Measurements from ENCODE around the gene WDR74.
"Not testable (repeated sequence)": the region's sequence is repeated elsewhere in the genome, so short reads cannot be mapped to it uniquely, and the experiment has no call there.

The WDR74 gene

DNA sequence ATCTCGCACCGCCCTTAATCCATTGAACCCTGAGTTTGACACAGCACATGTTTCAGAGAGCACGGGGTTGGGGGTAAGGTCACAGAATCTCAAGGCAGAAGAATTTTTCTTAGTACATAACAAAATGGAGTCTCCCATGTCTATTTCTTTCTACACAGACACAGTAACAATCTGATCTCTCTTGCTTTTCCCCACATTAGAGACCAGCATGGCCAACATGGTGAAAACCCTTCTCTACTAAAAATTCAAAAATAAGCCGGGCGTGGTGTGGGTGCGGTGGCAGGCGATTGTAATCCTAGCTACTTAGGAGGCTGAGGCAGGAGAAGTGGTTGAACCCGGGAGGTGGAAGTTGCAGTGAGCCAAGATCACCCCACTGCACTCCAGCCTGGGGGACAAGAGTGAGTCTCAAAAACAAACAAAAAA, 19.9 kb upstream of the WDR74 start:
- DNase-seq: not testable (repeated sequence)

DNA sequence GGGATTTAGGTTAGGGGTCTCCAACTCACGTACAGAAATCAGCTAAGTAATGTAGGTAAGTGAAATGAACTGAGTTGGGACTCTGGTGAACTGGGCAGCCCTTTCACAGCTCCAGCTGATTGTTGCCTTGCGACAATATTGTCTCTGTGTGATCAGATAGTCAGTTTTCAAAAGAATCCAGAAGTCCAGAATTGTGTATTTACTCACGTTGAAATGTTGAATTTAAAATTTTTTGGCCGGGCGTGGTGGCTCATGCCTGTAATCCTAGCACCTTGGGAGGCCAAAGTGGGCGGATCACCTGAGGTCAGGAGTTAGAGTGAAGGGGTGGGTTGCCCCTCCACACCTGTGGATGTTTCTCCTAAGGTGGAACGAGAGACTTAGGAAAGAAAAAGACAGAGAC, 18.8 kb upstream of the WDR74 start:
- DNase-seq: no peak

DNA sequence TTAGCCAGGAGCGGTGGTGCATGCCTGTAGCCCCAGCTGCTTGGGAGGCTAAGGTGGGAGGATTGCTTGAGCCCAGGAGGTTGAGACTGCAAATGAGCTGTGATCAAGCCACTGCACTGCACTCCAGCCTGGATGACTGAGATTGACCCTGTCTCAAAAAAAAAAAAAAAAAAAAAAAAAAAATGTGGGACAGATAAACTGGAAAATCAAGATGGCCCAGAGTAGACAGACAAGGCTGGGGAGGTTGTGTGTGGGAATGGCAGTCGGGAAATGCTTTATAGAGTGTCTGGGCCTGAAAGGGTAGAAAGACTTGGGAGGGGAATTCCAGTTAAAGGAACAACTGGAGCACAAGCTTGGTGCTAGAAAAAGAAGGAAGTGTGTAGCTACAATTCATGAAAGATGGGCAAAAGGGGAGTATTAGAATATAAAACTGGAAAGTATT, 18.2 kb upstream of the WDR74 start:
- DNase-seq: no peak

DNA sequence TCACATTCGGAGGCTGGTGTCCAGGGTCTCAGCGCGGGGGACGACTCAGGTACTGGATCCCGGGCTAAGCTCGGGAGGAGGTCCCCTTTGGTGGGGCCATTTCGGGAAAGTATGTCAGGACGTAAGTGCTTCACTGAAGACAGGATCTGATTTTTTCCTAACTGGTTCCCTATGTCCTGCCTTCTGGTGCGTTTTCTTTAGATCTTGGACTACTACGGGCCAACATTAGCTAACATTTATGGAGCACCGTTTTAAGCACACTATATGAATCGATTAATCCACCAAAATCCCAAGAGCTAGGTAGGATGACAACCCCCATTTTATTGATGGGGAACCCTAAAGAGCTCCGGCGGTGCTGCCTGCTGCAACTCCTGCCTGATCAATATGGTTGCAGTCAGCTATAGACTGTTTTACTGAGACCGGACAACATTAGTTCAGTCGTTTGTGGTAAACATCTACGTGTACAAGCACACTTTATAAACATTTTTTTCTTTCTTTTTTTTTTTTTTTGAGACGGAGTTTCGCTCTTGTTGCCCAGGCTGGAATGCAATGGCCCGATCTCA, 17.0 kb upstream of the WDR74 start:
- no peak for DNase-seq

DNA sequence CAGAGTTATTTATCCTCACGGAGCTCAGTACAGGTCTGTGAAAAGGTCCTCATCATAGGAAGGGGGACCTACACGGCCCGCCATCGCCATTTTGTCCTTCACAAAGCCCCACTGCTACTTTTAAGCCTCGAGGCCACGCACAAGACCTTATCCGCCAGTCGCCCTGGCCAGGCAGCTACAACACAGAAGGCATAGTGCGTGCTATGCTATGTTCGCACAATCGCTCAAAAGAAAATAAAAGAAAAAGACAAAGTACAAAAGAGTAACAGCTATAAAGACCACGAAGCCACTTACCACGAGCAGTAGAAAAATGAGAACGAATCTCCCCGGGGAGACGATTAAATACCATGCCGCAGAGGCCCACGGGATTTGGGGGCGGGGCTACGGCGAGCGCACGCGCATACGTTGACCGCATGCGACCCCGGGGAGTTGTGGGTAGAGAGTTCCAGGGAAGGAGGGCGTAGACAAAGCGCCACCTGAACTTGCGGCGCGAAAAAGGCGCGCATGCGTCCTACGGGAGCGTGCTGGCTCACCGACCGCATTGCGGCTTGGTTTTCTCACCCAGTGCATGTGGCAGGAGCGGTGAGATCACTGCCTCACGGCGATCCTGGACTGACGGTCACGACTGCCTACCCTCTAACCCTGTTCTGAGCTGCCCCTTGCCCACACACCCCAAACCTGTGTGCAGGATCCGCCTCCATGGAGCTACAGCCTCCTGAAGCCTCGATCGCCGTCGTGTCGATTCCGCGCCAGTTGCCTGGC, 16.4 kb upstream of the WDR74 start:
- DNase-seq: peak; percentile 98 to 99

DNA sequence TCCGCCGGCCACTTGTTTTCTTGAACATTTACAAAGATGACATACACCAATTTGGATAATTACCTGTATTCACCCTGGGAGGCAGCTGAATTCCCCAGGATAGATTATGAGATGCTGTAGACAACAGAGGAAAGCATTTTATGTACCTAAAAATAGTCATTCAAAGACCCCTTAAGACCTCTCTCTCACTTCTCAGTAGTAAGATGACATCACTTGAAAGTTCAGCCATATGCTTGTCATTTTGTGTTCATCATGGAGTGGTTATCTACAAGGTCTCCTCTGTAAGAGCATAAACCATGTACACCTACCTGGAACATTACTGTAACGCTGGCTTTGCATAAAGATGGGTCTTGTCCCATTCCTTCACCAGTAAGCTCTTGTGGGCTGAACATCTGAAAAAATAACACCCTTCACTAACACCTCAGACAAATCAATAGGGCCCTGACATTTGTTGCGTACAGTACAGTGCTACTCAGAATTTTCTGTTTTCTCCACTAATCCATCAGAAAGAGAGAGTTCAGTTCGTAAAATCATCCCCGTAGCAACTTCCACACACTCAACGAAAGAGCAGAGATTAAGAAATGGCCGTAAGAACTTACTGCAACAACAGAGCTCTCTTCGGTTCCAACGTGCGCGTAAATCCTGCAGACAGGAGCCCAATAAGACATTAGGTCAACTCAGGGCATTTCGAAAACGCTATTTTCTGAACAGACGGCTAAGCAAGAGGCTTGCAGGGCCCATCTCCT, 15.6 kb upstream of the WDR74 start:
- no peak for DNase-seq

DNA sequence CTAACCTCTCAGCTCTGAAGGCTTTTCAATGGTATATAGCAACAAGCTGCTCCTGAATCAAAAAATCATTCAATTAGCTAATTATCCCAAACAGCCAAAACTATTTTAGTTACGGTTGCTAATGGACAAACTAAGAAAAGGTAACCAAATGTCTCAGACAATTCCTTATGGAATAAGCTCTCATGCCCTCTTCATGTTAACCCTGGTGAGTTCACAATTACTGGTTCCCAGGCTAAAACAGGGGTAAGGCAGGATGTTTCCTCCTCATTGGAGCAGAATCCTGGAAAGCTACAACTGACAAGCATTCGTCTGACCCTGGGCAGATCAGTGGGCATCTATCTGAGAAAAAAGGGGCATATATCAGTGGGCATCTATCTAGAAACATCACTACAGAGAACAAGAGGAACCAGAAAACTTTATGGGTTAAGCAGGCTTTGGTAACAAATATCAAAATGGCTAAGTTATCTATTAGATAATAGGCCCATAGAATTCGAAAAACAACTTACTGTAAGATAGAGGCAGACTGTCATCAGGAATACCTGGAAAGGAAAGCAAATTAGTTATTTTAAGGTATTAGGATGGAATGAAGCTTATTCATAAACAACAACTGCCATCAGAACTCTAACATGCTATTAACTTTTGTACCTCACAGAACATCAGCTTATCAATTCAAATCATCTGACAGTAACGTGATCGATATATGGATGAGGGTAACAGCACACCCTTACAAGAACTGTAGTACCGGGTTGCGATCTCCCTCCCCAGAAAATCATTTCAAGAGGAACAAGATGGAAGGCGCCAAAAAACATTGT, 14.8 kb upstream of the WDR74 start:
- no peak for DNase-seq

DNA sequence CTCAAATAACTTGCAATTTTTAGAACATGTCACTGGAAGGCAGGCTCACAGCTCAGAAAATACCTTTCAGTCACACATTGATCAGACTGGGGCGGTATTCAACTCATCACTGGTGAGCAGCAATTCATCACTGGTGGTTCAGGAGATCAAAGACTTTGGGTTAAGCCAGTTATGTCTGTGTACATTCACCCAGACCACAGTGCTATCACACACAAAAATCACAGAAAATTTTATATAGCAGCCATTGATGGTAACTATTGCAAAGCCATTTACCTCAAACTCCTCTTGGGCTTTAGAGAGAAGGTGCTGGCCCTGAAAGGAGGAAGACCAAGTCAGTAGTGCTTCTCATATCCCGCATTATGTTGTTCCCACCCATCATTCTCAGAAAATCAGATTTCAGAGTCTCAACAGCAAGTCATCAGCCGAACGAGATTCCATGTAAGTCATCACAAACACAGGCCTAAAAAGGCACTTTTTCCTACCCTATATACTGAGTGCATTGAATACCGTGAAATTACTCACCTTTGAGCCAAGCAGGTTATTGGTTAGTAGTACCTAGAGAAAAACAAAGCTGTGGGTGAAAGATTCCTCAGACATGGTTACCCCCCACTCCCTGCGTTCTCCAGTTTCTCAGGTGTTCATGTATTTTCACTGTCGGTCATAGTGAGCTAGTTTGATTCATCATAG, 14.0 kb upstream of the WDR74 start:
- DNase-seq: peak in 1 of 2 donors; percentile 28

DNA sequence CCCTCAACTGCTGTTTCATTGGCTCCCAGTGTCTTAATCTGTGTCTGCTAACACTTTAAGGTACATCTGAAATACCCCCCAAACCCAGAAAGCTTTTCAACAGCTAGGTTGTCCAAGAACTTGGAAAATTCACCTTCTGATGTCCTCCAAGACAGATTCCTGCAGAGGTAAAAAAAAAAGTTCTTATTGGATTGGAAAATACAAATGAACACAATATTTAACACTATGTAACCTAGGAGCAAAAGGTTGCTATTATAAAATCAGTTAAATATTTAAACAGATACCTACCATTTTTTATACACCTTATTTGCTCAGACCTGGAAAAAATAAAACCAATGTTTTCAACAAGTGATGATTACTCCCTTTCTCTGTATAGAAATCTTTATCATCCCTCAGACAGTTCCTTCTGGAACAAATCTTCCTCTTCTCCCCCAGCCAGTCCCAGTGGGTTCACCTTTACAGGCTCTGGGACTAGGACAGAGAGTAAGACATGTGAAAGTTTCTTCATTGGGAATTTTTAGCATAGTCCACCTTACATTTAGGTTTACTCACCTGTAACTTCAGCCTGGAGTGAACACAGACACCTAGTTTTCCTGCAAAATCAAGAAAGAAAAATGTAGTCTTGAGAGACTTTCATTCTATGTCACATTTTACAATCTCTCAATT, 13.3 kb upstream of the WDR74 start:
- DNase-seq: no peak

DNA sequence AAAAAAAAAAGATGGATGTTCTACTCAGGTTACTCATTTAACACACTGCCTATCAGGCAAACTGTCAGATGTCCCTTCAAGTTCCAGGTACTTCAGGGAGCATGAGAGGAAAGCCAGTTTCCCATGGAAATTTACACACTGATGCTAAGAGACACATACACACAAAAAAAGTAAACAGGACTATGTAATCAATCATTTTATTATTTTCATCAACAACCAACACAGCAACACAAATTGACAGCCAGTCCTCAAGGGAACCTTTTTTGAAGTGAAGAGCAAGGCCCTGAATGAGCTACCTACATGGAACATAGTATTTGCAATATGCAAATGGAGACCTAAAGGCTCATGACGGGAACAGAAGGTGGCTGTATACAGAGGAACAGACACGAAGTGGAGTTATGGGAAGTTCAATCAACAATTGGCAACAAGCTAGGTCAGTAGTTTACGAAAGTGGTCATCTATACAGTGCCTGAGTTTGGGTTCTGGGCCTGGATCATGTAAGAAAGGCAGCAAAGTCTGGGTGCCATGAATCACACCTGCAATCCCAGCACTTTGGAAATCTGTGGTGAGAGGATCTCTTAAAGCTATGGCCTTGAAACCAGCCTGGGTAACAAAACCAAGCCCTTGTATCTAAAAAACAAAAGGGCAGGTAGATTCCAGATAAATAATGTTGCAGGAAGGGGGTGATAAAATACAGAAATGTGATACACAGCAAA, 12.6 kb upstream of the WDR74 start:
- no peak for DNase-seq

DNA sequence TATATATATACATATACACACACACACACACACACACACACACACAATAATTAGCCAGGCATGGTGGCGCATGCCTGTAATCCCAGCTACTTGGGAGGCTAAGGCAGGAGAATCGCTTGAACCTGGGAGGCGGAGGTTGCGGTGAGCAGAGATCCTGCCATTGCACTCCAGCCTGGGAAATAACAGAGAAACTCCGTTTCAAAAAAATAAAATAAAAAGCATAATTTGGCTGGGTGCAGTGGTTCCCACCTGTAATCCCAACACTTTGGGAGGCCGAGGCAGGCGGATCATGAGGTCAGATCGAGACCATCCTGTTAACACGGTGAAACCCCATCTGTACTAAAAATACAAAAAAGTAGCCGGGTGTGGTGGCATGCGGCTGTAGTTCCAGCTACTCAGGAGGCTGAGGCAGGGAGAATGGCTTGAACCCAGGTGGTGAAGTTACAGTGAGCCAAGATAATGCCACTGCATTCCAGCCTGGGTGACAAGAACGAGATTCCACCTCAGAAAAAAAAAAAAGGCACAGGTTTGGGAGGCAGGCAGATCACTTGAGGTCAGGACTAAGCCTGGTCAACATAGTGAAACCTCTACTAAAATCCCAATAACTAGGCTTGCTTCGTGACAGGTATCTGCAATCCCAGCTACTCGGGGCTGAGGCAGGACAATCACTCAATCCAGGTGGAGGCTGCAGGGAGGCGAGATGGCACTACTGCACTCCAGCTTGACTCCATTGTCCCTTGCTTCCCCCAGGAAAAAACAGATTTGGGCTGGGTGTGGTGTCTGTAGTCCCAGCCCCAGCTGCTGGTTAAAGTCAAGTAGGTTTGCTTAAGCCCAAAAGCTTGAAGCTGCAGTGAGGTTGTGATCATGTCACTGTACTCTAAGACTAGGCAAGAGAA, 11.8 kb upstream of the WDR74 start:
- DNase-seq: no peak

DNA sequence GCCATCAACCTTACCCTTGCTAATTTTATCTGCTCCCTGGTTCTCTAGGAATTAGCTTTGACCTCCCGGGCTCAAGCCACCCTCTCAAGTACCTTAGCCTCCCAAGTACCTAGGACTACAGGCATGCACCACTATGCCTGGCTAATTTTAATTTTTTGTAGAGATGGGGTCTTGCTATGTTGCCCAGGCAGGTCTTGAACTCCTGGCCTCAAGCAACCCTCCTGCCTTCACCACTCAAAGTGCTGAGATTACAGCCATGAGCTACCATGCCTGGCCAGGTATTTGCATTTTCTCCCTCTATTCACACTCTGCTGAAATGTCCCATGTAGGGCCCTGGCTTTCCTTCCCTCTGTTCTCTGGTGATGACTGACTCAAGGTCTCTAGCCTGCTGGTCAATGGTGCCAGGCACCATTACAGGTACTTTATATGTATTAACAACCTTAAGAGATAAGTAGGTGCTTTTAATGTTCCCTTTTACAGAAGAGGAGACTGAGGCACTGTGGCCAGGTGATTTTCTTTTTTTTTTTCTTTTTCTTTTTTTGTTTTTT, 8.5 kb upstream of the WDR74 start:
- no peak for DNase-seq

DNA sequence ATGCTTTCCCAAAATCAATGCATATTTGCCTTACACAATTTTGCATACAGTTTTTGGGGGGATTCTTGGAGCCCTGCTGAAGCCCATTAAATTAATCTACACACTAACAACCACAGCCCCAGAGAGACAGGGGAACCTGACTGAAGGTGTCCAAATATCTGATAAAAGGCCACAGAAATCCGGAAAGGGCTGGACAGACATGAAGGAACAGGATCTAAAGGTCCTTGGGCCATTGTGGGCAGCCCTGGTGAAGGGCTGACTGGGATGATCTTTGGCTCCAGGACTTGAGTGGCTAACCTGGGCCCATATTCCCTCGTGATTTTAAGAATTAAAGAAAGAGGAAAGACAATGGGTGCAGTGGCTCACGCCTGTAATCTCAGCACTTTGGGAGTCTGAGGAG, 6.8 kb upstream of the WDR74 start:
- DNase-seq: no peak

DNA sequence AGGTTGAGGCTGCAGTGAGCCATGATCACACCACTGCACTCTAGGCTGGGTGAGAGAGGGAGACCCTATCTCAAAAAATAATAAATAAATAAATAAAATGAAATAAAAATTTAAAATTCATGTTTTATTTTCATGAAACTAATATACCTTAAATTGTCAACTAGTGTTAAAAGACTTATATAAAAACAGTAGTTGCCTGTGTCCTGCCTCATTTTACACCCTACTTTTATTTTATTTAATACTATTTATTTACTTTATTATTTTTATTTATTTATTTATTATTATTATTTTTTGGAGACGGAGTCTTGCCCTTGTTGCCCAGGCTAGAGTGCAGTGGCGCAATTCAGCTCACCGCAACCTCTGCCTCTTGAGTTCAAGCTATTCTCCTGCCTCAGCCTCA, 4.8 kb upstream of the WDR74 start:
- no peak for DNase-seq

DNA sequence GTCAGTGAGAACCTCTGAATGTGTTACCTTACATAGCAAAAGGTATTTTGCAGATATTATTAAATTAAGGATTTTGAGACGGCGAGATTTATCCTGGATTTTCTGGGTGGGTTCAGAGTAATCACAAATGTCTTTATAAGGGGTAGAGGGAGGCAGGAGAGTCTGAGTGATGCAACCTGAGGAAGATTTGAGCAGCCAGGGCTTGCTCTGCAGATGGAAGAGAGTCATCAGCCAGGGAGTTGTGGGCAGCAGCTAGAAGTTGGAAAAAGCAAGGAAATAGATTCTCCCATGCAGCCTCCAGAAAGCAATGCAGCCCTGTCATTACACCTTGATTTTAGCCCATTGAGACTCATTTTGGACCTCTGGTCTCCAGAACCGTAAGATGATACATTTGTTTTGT, 4.1 kb upstream of the WDR74 start:
- DNase-seq: no peak

DNA sequence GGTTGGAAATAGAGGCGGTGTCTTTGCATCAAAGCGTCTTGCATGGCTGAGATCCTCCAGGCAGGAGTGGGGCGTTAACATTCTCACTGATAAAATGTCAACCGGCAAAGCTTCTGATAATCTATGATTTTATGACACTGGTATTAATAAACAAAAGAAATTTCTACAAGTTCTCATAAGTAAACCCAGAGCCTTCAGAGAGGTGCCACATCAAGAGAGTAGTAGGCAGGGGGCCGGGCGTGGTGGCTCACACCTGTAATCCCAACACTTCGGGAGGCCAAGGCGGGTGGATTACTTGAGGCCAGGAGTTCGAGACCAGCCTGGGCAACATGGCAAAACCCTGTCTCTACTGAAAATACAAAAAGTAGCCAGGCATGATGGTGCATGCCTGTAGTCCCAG, 3.5 kb upstream of the WDR74 start:
- DNase-seq: not testable (repeated sequence)

DNA sequence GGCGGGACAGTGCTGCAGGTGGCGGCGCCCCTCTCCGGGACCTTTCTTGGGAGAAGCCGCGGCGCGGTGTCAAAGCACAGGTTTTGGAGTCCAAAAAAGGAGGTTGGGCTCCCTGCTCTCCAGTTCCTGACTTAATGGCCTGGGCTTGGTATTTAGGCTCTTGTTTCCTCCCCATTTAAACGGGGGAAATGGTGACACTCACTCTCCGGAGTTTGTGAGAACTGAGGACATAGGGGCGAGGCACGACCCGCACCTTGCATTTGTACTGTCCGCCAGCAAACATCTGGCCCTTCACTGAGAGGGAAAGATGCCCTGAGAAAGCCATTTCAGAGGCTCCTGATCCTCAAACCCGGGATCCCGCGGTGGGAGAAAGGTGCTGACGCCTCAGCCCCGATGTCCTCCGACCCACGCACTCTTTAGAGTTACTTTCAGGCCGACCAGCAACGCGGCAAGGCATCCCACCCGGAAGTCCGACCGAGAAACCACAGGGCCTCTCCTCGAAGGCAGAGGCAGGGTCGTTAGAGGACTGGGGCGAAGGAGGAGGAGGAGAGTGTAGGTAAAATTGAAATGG, 2.9 kb upstream of the WDR74 start:
- DNase-seq: peak; percentile 26 to 45

DNA sequence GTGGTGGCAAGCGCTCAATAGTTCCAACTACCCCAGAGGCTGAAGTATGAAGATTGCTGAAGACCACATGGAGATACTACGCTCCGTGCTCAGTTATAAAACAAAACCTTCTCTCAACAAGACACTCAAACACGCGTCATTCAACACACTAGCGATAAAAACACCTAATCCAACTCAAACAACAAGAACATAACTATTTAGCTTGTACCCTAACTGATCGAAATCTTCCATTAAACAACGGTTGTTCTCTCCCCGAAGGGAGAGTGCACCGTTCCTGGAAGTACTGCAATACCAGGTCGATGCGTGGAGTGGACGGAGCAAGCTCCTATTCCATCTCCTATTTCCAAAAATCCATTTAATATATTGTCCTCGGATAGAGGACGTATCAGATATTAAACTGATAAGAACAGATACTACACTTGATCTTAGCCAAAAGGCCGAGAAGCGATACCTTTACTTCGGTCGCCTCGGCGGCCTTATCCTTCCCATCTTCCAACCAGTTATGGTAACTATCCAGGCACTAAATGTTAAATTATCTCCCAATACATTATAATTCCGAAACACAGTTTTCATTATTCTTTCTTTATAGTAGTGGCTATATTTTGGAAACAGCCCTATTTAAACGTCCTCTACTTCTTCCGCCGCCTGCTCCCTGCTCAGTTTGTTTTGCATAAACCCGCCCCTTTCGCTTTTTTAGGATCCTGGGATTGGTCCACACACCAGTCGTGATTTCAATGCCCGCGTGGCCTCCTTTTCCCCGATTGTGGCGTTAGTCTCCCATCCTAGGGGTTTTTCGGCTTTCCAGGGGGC, 2.2 kb upstream of the WDR74 start:
- peak; percentile 82 to 83 for DNase-seq

All from activated CD4-positive, alpha-beta T cell treated with anti-CD3 and anti-CD28 coated beads for 4 hours (primary cell).